22Rv1 (cell line): ENCODE data around the gene PPFIBP2.

ENCODE experiments used
- H3K27ac ChIP-seq: fragments of 450-650 bp; 2 replicates; pipeline ENCODE4 v1.5.1; 2017
- CTCF ChIP-seq: fragments of 450-650 bp; IDR thresholded peaks from 2 replicates; pipeline ENCODE4 v1.5.1; 2017; ENCODE audit warnings: mild to moderate bottlenecking
- ZFX ChIP-seq: fragments of 450-650 bp; IDR thresholded peaks from 2 replicates; pipeline ENCODE4 v1.6.1; 2017; ENCODE audit warnings: antibody characterized with exemption, borderline replicate concordance

Gene PPFIBP2

GRCh38 chr11:7520011-7520942 is 6.5 kb downstream of the PPFIBP2 start:
- H3K27ac ChIP-seq: no peak overlapping the region

DNA sequence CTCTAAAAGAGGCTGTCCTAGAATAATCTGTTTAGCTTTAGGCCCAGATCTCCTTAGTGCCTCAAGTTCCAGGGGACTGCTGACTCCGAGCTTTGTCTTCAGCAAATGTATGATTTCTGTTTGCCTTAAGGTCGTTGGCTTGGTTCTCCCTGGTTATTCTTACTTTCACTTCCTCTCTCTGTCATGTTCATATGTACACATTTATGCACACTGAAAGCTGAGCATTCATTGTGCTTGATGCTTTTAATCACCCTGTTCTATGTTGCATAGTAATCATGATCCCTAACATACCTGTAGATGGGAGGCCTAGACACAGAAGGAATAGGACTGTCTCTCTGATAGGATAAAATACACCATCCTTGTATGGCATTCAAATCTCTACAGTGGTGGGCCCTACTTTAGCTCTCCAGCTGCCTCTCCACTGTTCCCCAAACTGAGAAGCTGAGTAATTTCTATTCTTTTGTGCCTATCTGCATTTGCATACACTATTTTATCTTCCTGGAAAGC is 7.2 kb downstream of the PPFIBP2 start:
- no peak for TF ChIP-seq ZFX
- no peak for TF ChIP-seq CTCF

More at GRCh38 chr11:7520011-7520942, 6.5 kb downstream of the PPFIBP2 start:
- TF ChIP-seq ZFX (no peak), CTCF (no peak)

GRCh38 chr11:7522121-7522520 is 8.3 kb downstream of the PPFIBP2 start:
- TF ChIP-seq CTCF (no peak), ZFX (no peak)
- H3K27ac ChIP-seq: no peak overlapping the region

More for the DNA sequence above, 7.2 kb downstream of the PPFIBP2 start:
- H3K27ac ChIP-seq: no peak overlapping the region

- no peak overlapping the region for H3K27ac ChIP-seq
- TF ChIP-seq ZFX: no peak
- no peak for TF ChIP-seq CTCF
Observed at GRCh38 chr11:7522546-7522945, 8.7 kb downstream of the PPFIBP2 start.

DNA sequence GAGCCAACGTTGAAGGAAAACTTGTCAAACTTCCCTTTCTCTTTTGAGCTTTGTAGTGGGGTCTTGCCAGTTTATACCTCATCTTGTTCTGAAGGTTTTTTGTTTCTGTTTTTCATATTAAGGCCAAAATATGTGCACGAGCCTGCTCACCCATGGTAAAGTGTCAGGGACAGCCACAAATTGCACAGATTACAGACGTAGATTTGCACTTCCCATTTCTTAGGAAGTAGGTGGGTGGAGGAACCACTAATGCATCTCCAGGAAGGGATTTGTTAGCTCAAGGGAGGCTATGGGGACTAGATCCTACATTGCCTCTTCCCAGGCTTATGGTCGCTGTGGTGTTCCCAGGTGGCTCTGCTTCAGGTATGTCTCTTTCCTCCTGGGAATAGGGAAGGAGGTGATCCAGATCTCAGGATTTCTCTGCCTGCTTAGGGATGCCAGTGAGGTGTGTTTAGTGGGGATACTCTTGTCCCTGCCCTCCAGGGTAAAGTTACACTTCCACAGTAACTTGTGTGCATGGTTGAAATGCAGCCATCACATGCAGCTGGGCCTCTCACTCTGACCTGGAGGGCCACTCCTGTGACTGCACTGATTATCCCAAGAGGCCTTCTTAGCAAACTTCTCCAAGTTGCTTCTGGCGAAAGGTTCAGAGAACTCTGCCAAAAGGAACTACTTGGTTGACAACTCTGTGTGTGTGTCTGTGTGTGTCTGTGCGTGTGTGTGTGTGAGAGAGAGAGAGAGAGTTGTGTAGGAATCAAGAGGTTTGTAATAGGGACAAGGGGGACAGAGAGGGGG is 9.8 kb downstream of the PPFIBP2 start:
- H3K27ac ChIP-seq: no peak overlapping the region
- TF ChIP-seq ZFX: no peak
- no peak for TF ChIP-seq CTCF

DNA sequence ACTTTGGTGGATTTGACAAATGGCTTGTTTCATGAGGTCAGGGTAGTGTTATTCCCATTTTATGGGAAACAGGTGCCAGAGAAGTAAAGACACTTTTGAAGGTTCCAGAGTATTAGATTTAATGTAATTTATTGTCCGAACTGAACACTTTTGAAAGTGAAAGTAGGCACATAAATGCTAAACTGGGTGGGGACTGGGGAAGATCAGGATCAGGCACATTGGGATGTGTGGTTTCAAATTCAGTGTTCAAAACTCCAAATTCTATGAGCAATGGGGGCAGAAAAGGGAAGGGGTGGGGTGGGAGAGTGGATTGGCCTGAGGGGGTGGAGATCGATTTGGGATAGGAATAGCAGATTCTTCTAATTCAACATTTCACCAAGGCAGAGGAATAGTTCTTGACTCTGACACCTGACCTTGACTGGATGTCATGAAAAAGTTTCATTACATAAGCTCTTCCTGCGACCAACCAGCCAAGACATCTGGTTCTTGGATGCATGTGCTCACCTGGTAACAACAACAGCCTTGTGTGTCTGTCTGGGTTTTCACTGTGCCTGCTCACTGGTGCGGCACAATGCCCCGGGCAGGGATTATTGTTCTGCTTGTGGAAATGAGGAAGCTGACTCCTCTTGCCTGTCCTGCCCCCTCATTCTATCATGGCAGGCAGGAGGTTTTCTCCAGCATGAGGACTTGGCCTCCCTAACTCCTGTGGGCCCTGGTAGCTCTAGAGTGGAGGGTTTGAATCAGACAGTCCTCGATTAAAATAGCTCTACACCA is 10.8 kb downstream of the PPFIBP2 start:
- no peak overlapping the region for H3K27ac ChIP-seq
- no peak for TF ChIP-seq ZFX
- TF ChIP-seq CTCF: no peak
